ENCODE data around the gene YEATS2.
A peak's percentile ranks its signal among the peaks of the same experiment; 100 is the strongest.
"Not testable (repeated sequence)": the region's sequence is repeated elsewhere in the genome, so short reads cannot be mapped to it uniquely, and the experiment has no call there.

Gene YEATS2

GRCh38 chr3:183697610-183698317 is at the start of gene YEATS2:
YEATS2 (plus strand) TSS chr3:183697797; CDS start chr3:183715163, 17,366 bp downstream.
- DNase-seq = peak; percentile 64

GRCh38 chr3:183650554-183650953 is 47.0 kb upstream of the YEATS2 start:
- no peak for DNase-seq

- peak; percentile 1 for DNase-seq
Measured at GRCh38 chr3:183653209-183654064, 44.2 kb upstream of the YEATS2 start.

GRCh38 chr3:183654727-183655126 is 42.9 kb upstream of the YEATS2 start:
- no peak for DNase-seq

GRCh38 chr3:183662099-183662498 is 35.5 kb upstream of the YEATS2 start:
- no peak for DNase-seq

GRCh38 chr3:183664913-183665381 is 32.6 kb upstream of the YEATS2 start:
- DNase-seq = no peak

- no peak for DNase-seq
Measured at GRCh38 chr3:183680061-183680460, 17.5 kb upstream of the YEATS2 start.

- DNase-seq = no peak
Measured at GRCh38 chr3:183687705-183688104, 9.9 kb upstream of the YEATS2 start.

GRCh38 chr3:183688874-183689273 is 8.7 kb upstream of the YEATS2 start:
- DNase-seq = no peak

- not testable (repeated sequence) for DNase-seq
Measured at GRCh38 chr3:183689621-183690020, 8.0 kb upstream of the YEATS2 start.

GRCh38 chr3:183690402-183690995 is 7.1 kb upstream of the YEATS2 start:
- no peak for DNase-seq

- DNase-seq = no peak
Measured at GRCh38 chr3:183692436-183692835, 5.2 kb upstream of the YEATS2 start.

- no peak for DNase-seq
Measured at GRCh38 chr3:183695569-183696364, 1.8 kb upstream of the YEATS2 start.

GRCh38 chr3:183697123-183697609 is 431 bp upstream of the YEATS2 start:
- DNase-seq = no peak

GRCh38 chr3:183698318-183698751 is 738 bp downstream of the YEATS2 start:
- DNase-seq = peak; percentile 44

- DNase-seq = no peak
Measured at GRCh38 chr3:183698756-183699155, 1.2 kb downstream of the YEATS2 start.

- no peak for DNase-seq
Measured at GRCh38 chr3:183699238-183699947, 1.8 kb downstream of the YEATS2 start.

GRCh38 chr3:183701744-183702143 is 4.1 kb downstream of the YEATS2 start:
- no peak for DNase-seq

- DNase-seq = not testable (repeated sequence)
Measured at GRCh38 chr3:183703892-183704291, 6.3 kb downstream of the YEATS2 start.

- no peak for DNase-seq
Measured at GRCh38 chr3:183710231-183710630, 12.6 kb downstream of the YEATS2 start.

- DNase-seq = no peak
Measured at GRCh38 chr3:183711516-183711915, 13.9 kb downstream of the YEATS2 start.

- no peak for DNase-seq
Measured at GRCh38 chr3:183714622-183715021, 17.0 kb downstream of the YEATS2 start.
